HG02840 (cell line): ENCODE measurements around the gene LOXHD1.

Source experiments
- ATAC-seq: cut with Tn5 transposase; IDR thresholded peaks from one replicate; pipeline ENCODE4 v1.9.1; 2021; ENCODE audit warnings: mild to moderate bottlenecking, moderate library complexity, moderate number of reproducible peaks; ENCODE audit not compliant: unreplicated experiment, low FRiP score

The LOXHD1 gene

GRCh38 chr18:46554406-46555080, 102.5 kb downstream of the LOXHD1 start:
- no peak for ATAC-seq

DNA sequence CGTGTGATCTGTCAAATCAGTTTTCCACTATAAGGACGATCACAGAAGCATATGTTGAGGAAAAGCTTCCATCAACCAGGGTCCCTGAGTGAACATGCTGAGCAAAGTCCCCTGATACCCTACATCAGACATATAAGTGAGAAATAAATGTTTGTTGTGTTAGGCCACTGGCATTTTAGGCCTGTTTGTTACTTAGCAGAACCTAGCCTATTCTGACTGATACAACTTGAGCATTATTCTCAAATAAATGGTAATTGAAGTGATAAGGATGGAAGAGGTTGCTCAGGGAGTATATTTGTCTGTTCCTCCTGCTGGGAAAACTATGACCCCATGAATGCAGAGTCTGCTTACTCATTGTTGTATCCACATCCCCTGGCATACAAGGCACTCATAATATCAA, 106.4 kb downstream of the LOXHD1 start:
- ATAC-seq: no peak

- ATAC-seq: no peak
Observed at GRCh38 chr18:46547520-46547919, 109.5 kb downstream of the LOXHD1 start.

DNA sequence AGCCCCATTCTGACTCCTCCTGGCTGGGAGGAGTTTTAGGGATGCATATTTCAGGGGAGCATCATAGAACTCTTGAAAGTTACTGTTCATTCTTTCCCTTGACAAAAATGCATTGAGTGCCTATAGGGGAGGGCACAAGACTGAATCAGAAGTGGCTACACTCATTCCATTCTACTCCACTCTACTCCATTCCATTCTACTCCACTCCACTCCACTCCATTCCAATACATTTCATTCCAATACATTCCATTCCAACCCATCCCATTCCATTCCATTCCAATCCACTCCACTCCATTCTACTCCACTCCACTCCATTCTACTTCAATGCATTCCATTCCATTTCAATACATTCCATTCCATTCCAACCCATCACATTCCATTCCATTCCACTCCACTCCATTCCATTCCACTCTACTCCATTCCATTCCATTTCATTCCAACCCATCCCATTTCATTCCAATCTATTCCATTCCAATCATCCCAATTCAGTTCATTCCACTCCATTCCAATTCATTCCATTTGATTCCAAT, 110.8 kb downstream of the LOXHD1 start:
- ATAC-seq: no peak

- no peak for ATAC-seq
Observed at GRCh38 chr18:46542545-46542944, 114.5 kb downstream of the LOXHD1 start.

- no peak for ATAC-seq
Observed at GRCh38 chr18:46541626-46542189, 115.3 kb downstream of the LOXHD1 start.

DNA sequence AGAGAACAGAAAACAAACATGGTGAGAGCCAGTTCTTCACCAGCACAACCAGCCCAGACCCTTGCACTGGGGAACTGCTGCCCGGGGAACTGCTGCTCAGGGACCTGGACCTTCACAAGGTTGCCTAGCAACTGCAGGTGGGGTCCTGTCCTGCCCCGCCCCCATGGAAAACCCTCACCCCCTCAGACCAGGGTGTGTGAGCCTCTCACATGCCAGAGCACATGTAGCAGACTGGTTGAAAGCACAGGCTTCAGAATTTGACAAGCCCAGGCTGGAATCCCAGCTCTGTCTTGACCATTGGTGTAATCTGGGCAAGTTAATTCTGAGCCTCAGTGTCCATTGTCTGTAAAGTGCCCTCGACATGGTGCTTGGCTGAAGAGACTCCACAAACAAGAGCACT, 118.6 kb downstream of the LOXHD1 start:
- ATAC-seq: no peak

DNA sequence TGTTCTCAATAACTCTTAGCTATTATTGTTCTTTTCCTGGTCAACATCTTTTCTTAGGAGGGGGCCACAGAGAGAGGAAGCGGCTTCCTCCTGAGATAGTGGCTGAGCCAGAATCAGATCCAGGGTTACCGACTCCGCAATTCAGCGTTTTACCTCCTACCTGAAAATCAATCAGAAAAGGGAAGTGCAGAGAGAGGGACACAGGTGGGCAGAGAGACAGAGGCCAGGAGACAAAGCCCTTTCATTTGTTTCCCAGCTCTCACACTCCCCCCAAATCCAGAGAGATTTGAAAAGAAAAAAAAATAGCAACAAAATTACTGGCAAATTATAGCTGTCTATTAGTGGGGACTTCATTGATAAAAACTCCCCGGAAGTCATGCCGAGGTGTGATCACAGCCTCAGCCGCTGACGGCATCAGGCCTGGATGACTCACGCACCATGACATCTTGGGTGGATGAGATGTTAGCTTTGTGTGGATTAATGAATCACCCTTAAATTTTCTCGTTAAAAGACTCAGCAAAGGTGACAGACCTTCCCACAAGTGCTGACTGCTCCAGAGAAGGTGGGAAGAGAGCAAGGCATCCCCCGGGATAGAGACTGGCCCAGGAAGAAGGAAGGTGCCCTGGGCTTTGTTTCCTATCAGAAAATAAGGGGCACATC, 120.7 kb downstream of the LOXHD1 start:
- no peak for ATAC-seq

DNA sequence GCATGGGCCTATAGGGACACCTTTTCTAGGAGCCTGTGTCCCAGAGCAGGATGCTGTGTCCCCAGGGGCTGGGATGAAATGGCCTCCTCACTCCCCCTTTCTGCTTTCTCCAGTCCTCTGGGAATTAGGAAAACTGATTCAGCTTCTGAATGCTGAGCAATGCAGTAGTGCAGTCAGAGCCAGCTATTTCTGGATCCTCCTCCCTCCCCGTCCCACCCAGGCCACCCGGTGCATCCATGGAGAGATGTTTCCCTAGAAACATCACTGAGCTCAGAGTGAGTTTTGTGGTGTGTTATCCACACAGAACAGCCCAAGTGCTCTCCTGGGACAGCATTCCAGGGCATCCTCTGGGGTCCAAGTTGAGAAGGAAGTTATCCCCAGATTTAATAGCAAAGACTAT, 125.5 kb downstream of the LOXHD1 start:
- ATAC-seq: no peak

DNA sequence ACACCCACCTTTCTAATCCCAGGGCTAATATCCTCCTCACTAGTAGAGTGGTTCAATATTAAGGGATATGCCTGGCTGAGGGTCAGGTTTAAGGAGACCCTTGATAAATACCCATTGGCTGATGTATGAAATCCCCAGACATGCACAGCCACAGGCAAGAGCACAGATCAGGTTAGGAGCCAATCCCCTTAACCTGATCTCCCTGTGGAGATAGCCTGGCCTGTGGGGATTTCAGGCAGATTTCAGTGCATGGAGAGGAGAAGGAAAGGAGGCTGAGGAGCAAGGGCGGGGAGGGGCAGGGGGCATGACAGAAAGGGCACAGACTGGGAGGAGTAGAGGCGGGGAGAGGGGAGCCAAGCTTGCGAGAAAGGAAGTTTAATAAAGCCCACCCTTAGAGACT, 129.0 kb downstream of the LOXHD1 start:
- no peak for ATAC-seq

GRCh38 chr18:46519870-46520269, 137.2 kb downstream of the LOXHD1 start:
- no peak for ATAC-seq

DNA sequence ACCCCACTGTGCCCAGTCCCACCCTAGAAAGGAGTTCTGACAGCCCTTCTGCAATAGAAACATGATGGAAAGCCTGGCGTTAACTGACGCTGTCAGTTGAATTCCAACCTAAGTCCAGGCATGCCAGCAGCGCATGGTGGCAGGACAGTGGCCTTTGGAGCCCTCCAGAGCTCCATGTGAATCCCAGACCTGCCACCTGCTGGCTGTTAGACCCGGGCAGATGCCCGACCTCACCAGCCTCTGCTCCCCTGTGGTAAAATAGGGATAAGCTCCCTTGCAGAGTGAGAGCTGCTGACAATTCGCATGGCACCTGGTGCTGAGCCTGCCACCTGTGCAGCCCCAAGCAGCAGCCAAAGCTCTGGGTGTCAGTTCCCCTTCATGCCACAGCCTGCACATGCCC, 138.6 kb downstream of the LOXHD1 start:
- ATAC-seq: no peak

GRCh38 chr18:46516555-46516954, 140.5 kb downstream of the LOXHD1 start:
- ATAC-seq: no peak

DNA sequence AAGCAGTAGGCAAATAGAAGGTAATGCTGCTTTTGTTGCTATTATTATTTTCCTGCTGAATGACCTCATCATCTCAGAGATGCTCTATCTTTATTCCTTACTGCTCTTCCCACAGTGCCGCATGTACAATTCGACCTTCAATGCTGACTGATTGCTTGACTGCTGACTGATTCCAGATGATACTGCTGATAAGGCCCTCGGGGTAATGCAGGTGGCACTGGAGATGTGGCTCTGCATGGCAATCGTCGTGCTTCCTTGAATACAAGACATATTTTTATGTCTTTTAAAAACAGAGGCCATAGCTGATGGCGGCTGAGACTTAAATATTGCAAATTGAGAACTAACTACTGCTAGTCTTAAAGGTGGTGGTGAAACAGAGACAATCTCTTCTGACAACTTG, 146.6 kb downstream of the LOXHD1 start:
- ATAC-seq: no peak

DNA sequence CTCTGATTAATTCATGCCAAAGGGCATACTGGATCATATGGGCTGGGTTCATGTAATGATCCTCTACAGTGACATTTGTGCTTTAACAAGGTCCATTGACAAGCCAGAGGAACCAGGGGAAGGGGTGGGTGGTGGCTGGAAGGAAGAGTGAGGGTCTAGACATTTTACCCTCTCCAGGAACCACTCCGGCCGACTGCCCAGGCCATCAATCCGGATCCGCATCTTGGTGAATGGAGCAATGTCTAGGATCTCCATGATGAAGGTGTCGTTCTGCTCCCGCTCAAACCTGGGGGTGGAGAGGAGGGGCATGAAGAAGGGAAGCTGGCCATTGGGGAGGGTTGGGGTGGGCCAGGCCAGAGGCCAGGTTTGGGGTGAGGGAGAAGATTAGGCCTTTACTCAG, 147.5 kb downstream of the LOXHD1 start:
- no peak for ATAC-seq

GRCh38 chr18:46506974-46507586, 149.9 kb downstream of the LOXHD1 start:
- ATAC-seq: no peak

DNA sequence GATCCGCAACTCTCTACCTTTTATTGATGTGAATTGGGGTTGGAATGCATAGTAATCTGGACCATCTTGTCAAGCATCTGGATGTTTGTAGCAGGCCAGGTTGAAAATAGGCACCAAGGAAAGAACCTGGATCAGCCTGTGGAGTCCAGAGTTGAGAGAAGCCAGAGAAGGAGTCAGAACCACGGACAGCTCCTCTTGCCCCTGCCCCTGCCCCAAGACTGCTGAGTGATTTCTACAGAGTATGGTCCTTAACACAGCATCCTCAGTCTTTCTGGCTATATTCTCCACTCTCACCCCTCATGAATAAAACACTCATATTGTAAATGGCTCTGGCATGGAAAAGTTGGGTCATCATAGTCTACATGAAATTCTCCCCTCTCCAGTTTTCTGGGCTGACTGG, 154.6 kb downstream of the LOXHD1 start:
- no peak for ATAC-seq

DNA sequence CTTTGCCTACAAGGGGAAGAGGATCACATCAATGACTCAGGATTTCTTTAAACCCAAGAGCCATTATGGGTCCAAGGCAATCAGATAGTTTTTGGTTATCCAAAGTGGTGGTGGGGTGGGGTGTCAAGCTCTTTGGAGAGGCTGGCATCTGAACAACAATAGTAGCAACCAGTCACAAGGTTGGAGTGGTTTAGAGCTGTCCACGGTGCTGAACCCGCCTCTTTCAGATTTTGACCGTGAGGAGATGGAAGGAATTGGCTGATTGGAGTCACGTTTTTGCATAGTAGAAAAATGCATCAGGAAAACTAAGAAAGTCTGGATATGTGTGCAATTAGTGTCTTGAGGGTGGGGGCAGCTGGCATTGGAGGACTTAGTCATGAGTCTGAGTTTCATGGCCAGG, 159.9 kb downstream of the LOXHD1 start:
- no peak for ATAC-seq

DNA sequence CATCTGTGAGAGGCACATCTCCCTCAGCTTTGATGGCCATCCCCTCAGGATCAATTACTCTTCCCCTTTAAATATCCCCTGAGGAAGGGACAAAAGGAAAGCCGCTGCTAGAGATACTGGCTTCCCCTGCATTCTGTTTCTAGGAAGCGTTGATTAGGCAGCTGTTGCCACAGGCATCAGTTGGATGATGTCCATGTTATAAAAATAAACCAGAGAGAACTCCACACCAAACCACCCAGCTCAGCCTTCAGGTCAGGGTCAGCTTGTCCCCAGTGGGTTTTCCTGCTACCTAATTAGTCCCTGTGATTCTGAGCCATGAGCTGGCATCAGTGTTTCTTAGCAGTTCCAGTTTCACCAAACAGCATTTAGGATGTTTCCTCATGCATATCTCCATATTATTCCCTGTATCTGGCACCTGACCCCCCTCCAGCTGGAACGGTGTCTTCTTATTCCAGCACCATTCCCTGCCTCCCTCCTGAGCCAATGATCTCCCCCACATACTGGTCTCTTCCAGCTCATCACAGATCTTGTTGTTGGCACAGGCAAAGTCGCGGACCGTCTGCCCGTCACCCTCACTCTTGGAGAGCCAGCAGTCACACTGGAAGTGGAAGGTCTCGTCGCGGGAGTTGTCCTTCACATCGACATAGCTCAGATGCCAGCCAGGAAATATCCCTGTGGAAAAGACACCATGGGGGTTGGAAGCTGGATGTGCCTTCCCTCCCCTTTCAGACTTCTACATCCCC, 168.4 kb downstream of the LOXHD1 start:
- no peak for ATAC-seq

DNA sequence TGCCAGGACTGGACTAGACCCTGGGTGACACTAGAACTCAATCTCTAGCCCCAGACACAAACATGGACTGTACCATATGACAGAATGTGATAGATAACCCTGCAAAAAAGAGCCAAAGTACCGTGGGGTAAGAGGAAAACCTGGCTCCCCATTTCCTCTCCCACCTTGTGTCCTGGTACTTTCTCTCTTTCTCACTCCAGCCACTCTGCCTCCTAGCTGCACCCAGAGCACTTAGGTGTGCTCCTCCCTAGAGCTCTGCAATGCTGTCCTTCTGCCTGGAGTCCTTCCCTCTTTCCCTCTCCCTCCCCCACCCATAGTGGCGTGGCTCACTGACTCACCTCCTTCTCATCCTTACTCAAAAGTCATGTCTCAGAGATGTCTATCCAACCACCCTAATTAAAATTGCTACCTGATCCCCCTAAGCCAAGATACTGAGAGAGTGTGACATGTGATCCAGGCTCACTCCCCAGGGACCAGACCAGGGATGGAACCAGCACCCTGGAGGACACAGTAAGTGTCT, 171.3 kb downstream of the LOXHD1 start:
- ATAC-seq: no peak
